Measurements from ENCODE around the gene COL5A1.
A peak's percentile ranks its signal among the peaks of the same experiment; 100 is the strongest.

Gene COL5A1

GRCh38 chr9:134824583-134824982, 183.0 kb downstream of the COL5A1 start:
- H3K18ac ChIP-seq (ENCODE audit: low read depth in 1 of 2, low read length in 2 of 2): no peak overlapping the region
- H3K23ac ChIP-seq (ENCODE audit: low read length in 2 of 2): no peak overlapping the region
- H3K4ac ChIP-seq (ENCODE audit: low read depth in 1 of 2, low read length in 2 of 2): no peak overlapping the region
- DNase-seq: no peak
- no peaks in the 10 kb centered on the region for H3K79me1 ChIP-seq (replicated peaks; ENCODE audit: low read length, poor library complexity, severe bottlenecking)
- 98% methylated on average over 23 of the region's 23 CpGs for WGBS
- peaks cover 84 to 99% of the 10 kb centered on the region in 2 experiments for H3K36me3 ChIP-seq (ENCODE audit: control insufficient read depth in 1 of 2, insufficient read depth in 2 of 2, low read depth in 1 of 2, low read length in 2 of 2)
- no peaks in the 10 kb centered on the region for H3K9me3 ChIP-seq (ENCODE audit: control insufficient read depth, low read length)
- no peak overlapping the region for H4K8ac ChIP-seq (ENCODE audit: low read length)
- no peak overlapping the region for H3K4me3 ChIP-seq (ENCODE audit: insufficient read depth in 1 of 2, low read depth in 1 of 2, low read length in 2 of 2)
- no peak overlapping the region for H3K27ac ChIP-seq (ENCODE audit: low read length, poor library complexity, severe bottlenecking)
- H3K27me3 ChIP-seq (ENCODE audit: control insufficient read depth in 1 of 2, insufficient read depth in 1 of 2, low read length in 2 of 2): no peaks in the 10 kb centered on the region
- no peak overlapping the region for H3K9ac ChIP-seq (ENCODE audit: low read length)
- H3K4me1 ChIP-seq (ENCODE audit: control insufficient read depth, insufficient read depth, low read depth, low read length): no peaks in the 10 kb centered on the region
- no peak overlapping the region for H2AFZ ChIP-seq (ENCODE audit: low read depth, low read length)
- H4K91ac ChIP-seq (ENCODE audit: low read length): no peak overlapping the region
- H3K14ac ChIP-seq (ENCODE audit: low read length in 2 of 2): no peak overlapping the region
- H2BK15ac ChIP-seq (ENCODE audit: low read depth, poor library complexity, severe bottlenecking): no peak overlapping the region
- H3K4me2 ChIP-seq (ENCODE audit: low read length, poor library complexity, severe bottlenecking): no peak overlapping the region
- no peak overlapping the region for H2BK120ac ChIP-seq (ENCODE audit: low read depth, low read length)
- H2AK5ac ChIP-seq (ENCODE audit: low read length, severe bottlenecking): no peak overlapping the region
- H2BK5ac ChIP-seq (ENCODE audit: low read depth, low read length, poor library complexity, severe bottlenecking): no peak overlapping the region
- no peak overlapping the region for H2BK12ac ChIP-seq (ENCODE audit: low read length in 2 of 2)

GRCh38 chr9:134825025-134825424, 183.4 kb downstream of the COL5A1 start:
- H2BK120ac ChIP-seq (ENCODE audit: low read depth, low read length): no peak overlapping the region
- H3K4me2 ChIP-seq (ENCODE audit: low read length, poor library complexity, severe bottlenecking): no peak overlapping the region
- no peak overlapping the region for H2AK5ac ChIP-seq (ENCODE audit: low read length, severe bottlenecking)
- H3K27ac ChIP-seq (ENCODE audit: low read length, poor library complexity, severe bottlenecking): no peak overlapping the region
- H3K4ac ChIP-seq (ENCODE audit: low read depth in 1 of 2, low read length in 2 of 2): no peak overlapping the region
- no peaks in the 10 kb centered on the region for H3K27me3 ChIP-seq (ENCODE audit: control insufficient read depth in 1 of 2, insufficient read depth in 1 of 2, low read length in 2 of 2)
- no peak overlapping the region for H3K4me3 ChIP-seq (ENCODE audit: insufficient read depth in 1 of 2, low read depth in 1 of 2, low read length in 2 of 2)
- peaks cover 83 to 99% of the 10 kb centered on the region in 2 experiments for H3K36me3 ChIP-seq (ENCODE audit: control insufficient read depth in 1 of 2, insufficient read depth in 2 of 2, low read depth in 1 of 2, low read length in 2 of 2)
- H4K91ac ChIP-seq (ENCODE audit: low read length): no peak overlapping the region
- no peaks in the 10 kb centered on the region for H3K79me1 ChIP-seq (replicated peaks; ENCODE audit: low read length, poor library complexity, severe bottlenecking)
- H3K9me3 ChIP-seq (ENCODE audit: control insufficient read depth, low read length): no peaks in the 10 kb centered on the region
- H2BK15ac ChIP-seq (ENCODE audit: low read depth, poor library complexity, severe bottlenecking): no peak overlapping the region
- WGBS: 80% methylated on average over 10 of the region's 10 CpGs
- H3K9ac ChIP-seq (ENCODE audit: low read length): no peak overlapping the region
- no peak overlapping the region for H4K8ac ChIP-seq (ENCODE audit: low read length)
- no peak overlapping the region for H3K14ac ChIP-seq (ENCODE audit: low read length in 2 of 2)
- DNase-seq: no peak
- H2BK12ac ChIP-seq (ENCODE audit: low read length in 2 of 2): no peak overlapping the region
- H2AFZ ChIP-seq (ENCODE audit: low read depth, low read length): no peak overlapping the region
- H3K23ac ChIP-seq (ENCODE audit: low read length in 2 of 2): no peak overlapping the region
- H3K18ac ChIP-seq (ENCODE audit: low read depth in 1 of 2, low read length in 2 of 2): no peak overlapping the region
- H2BK5ac ChIP-seq (ENCODE audit: low read depth, low read length, poor library complexity, severe bottlenecking): no peak overlapping the region
- no peaks in the 10 kb centered on the region for H3K4me1 ChIP-seq (ENCODE audit: control insufficient read depth, insufficient read depth, low read depth, low read length)

GRCh38 chr9:134826336-134827285, 185.0 kb downstream of the COL5A1 start:
- no peak overlapping the region for H2BK120ac ChIP-seq (ENCODE audit: low read depth, low read length)
- no peak overlapping the region for H2BK5ac ChIP-seq (ENCODE audit: low read depth, low read length, poor library complexity, severe bottlenecking)
- no peak overlapping the region for H3K4me2 ChIP-seq (ENCODE audit: low read length, poor library complexity, severe bottlenecking)
- H2BK12ac ChIP-seq (ENCODE audit: low read length in 2 of 2): no peak overlapping the region
- DNase-seq: no peak
- no peak overlapping the region for H2BK15ac ChIP-seq (ENCODE audit: low read depth, poor library complexity, severe bottlenecking)
- no peak overlapping the region for H3K9ac ChIP-seq (ENCODE audit: low read length)
- no peak overlapping the region for H2AK5ac ChIP-seq (ENCODE audit: low read length, severe bottlenecking)
- no peaks in the 10 kb centered on the region for H3K27me3 ChIP-seq (ENCODE audit: control insufficient read depth in 1 of 2, insufficient read depth in 1 of 2, low read length in 2 of 2)
- H3K18ac ChIP-seq (ENCODE audit: low read depth in 1 of 2, low read length in 2 of 2): no peak overlapping the region
- H3K36me3 ChIP-seq (ENCODE audit: control insufficient read depth in 1 of 2, insufficient read depth in 2 of 2, low read depth in 1 of 2, low read length in 2 of 2): peaks cover 83 to 99% of the 10 kb centered on the region in 2 experiments
- no peak overlapping the region for H4K91ac ChIP-seq (ENCODE audit: low read length)
- H3K14ac ChIP-seq (ENCODE audit: low read length in 2 of 2): no peak overlapping the region
- H3K4me3 ChIP-seq (ENCODE audit: insufficient read depth in 1 of 2, low read depth in 1 of 2, low read length in 2 of 2): no peak overlapping the region
- no peaks in the 10 kb centered on the region for H3K79me1 ChIP-seq (replicated peaks; ENCODE audit: low read length, poor library complexity, severe bottlenecking)
- no peaks in the 10 kb centered on the region for H3K4me1 ChIP-seq (ENCODE audit: control insufficient read depth, insufficient read depth, low read depth, low read length)
- H3K27ac ChIP-seq (ENCODE audit: low read length, poor library complexity, severe bottlenecking): no peak overlapping the region
- H3K4ac ChIP-seq (ENCODE audit: low read depth in 1 of 2, low read length in 2 of 2): no peak overlapping the region
- peak overlapping the region in 1 of 2 experiments; percentile 11 for H3K23ac ChIP-seq (ENCODE audit: low read length in 2 of 2)
- H4K8ac ChIP-seq (ENCODE audit: low read length): no peak overlapping the region
- H3K9me3 ChIP-seq (ENCODE audit: control insufficient read depth, low read length): no peaks in the 10 kb centered on the region
- WGBS: 91% methylated on average over 21 of the region's 21 CpGs
- no peak overlapping the region for H2AFZ ChIP-seq (ENCODE audit: low read depth, low read length)

DNA sequence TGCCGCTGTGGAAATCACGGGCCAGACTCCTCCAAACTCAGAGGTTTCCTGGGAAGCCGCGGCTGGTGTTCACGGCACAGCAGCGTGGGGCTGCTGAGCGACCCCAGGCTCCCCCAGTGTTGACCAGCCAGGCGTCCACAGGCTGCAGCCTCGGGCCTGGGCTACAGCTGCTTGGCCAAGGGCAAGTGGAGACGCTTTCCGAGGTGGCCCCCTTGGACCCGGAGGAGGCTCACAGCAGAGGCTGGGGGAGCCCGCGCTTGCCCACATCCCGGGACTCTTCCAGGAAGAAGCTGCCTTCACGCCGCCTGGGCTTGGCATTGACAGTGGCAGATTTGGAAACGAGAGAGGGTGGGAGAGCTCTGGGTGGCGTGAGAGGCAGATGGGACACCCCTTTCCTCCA, 186.0 kb downstream of the COL5A1 start:
- 96% methylated on average over 19 of the region's 19 CpGs for WGBS
- H3K4ac ChIP-seq (ENCODE audit: low read depth in 1 of 2, low read length in 2 of 2): no peak overlapping the region
- no peak overlapping the region for H3K14ac ChIP-seq (ENCODE audit: low read length in 2 of 2)
- no peak overlapping the region for H4K91ac ChIP-seq (ENCODE audit: low read length)
- H2AK5ac ChIP-seq (ENCODE audit: low read length, severe bottlenecking): no peak overlapping the region
- H4K8ac ChIP-seq (ENCODE audit: low read length): no peak overlapping the region
- no peak overlapping the region for H3K9ac ChIP-seq (ENCODE audit: low read length)
- no peaks in the 10 kb centered on the region for H3K27me3 ChIP-seq (ENCODE audit: control insufficient read depth in 1 of 2, insufficient read depth in 1 of 2, low read length in 2 of 2)
- H3K4me1 ChIP-seq (ENCODE audit: control insufficient read depth, insufficient read depth, low read depth, low read length): no peaks in the 10 kb centered on the region
- no peak overlapping the region for H2BK120ac ChIP-seq (ENCODE audit: low read depth, low read length)
- DNase-seq: no peak
- H3K9me3 ChIP-seq (ENCODE audit: control insufficient read depth, low read length): no peaks in the 10 kb centered on the region
- peaks cover 85 to 95% of the 10 kb centered on the region in 2 experiments for H3K36me3 ChIP-seq (ENCODE audit: control insufficient read depth in 1 of 2, insufficient read depth in 2 of 2, low read depth in 1 of 2, low read length in 2 of 2)
- H3K18ac ChIP-seq (ENCODE audit: low read depth in 1 of 2, low read length in 2 of 2): no peak overlapping the region
- H2AFZ ChIP-seq (ENCODE audit: low read depth, low read length): no peak overlapping the region
- H3K4me3 ChIP-seq (ENCODE audit: insufficient read depth in 1 of 2, low read depth in 1 of 2, low read length in 2 of 2): no peak overlapping the region
- no peak overlapping the region for H3K27ac ChIP-seq (ENCODE audit: low read length, poor library complexity, severe bottlenecking)
- no peak overlapping the region for H2BK12ac ChIP-seq (ENCODE audit: low read length in 2 of 2)
- no peak overlapping the region for H3K23ac ChIP-seq (ENCODE audit: low read length in 2 of 2)
- H2BK15ac ChIP-seq (ENCODE audit: low read depth, poor library complexity, severe bottlenecking): no peak overlapping the region
- H2BK5ac ChIP-seq (ENCODE audit: low read depth, low read length, poor library complexity, severe bottlenecking): no peak overlapping the region
- H3K4me2 ChIP-seq (ENCODE audit: low read length, poor library complexity, severe bottlenecking): no peak overlapping the region
- no peaks in the 10 kb centered on the region for H3K79me1 ChIP-seq (replicated peaks; ENCODE audit: low read length, poor library complexity, severe bottlenecking)

Data from mesenchymal stem cell (in vitro differentiated cells and primary cell).